Fibroblast of upper back skin (primary cell): Measurements from ENCODE around the gene GPR137B.
A peak's percentile ranks its signal among the peaks of the same experiment; 100 is the strongest.
"Not testable (repeated sequence)": the region's sequence is repeated elsewhere in the genome, so short reads cannot be mapped to it uniquely, and the experiment has no call there.

ENCODE experiments used
- DNase-seq: peaks from one replicate; pipeline ENCODE4 v3.0.0-alpha.2; 2013

GPR137B gene

DNA sequence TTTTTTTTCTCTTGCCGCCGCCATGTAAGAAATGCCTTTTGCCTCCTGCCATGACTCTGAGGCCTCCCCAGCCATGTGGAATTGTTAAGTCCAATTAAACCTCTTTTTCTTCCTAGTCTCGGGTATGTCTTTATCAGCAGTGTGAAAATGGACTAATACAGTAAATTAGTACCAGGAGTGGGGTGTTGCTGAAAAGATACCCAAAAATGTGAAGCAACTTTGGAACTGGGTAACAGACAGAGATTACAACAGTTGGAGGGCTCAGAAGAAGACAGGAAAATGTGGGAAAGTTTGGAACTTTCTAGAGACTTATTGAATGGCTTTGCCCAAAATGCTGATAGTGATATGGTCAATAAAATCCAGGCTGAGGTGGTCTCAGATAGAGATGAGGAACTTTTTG lies 19.4 kb downstream of the GPR137B start:
- not testable (repeated sequence) for DNase-seq

GRCh38 chr1:236163463-236164153 lies 21.3 kb downstream of the GPR137B start:
- DNase-seq: no peak

DNA sequence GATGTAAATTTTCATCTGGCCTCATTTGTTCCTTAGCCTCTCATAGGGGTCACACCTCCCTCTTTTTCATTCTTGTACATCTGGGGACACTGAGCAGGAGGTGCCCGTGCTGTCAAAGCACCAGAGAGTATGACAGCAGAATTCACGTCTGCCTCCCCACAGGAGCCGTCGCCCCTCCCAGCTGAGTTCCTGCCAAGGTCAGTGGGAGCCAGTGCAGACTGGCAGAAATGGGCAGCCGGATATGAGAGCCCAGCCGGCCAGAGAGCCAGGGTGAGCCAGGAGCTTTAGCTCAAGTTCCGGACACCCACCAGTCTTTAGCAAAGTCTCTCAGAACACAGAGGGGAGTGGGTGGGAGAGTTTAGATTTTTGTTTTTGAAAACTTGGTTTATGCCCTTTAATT lies 21.9 kb downstream of the GPR137B start:
- no peak for DNase-seq

DNA sequence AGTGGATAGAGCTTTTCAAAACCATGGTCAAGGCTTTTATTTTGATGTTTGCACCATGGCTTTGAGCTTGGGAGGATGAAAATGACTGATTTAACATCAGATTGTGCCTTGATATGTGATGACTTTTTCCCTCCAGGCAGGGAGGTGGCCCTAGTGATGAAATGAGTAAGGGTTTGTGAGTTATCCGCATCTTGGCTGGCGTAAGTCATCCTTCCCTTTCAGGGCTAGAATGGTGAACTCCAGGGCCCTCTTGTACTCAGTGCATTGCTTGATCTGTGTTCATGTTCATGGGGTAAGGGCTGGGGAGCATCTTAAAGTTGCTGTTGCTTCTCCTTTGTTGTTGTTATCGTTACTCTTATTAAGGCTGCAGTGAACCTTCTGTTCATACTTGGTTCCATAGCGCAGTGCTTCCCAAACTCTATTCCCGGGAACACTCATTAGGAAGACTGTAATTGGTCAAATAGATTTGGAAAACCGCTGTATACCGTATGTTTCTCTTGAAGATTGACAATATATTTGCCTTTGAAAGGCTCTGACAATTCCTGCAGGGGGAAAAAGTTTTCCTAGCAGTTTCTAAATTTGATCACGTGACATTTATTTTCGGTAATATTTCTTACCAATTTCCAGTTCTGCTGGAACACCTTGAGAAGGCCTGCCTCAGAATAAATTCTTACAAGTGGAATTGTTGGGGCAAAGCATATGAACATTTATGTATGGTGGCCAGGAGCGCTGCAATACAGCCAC lies 23.1 kb downstream of the GPR137B start:
- no peak for DNase-seq

- no peak for DNase-seq
These were observed 23.7 kb downstream of the GPR137B start for GRCh38 chr1:236166041-236166440.

DNA sequence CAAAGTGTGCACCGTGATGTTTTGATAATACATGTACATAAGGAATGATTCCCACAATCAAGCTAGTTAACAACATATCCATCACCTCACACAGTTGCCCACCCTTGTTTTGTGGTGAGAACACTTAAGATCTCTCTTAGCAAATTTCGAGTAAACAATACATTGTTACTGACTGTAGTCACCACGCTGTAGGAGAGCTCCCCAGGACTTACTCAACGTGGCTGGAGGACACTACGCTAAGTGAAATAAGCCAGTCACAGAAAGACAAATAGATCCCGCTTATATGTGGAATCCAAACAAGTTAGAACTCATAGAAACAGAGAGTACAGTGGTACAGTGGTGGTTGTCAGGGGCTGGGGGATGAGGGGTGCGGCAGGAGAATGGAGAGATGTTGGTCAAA lies 24.8 kb downstream of the GPR137B start:
- no peak for DNase-seq

DNA sequence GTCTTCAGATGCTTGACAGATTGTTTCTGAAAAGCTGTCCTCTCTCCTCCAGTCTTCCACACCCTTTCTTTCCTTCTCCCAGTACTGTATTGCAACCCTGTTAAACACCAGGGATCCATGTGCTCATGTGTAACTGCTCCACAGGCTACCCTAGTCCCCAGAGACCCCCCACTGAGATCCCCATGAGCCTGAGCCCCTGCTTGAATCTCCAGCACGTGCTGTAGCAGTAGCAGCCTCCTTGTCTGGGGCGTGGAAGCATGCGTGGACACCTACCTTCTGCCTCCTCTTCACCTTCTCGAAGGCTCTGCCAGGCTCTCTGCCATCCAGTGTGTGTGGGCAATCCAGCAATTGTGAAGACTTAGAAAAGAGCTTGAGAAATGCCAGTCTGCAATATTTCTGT lies 25.2 kb downstream of the GPR137B start:
- DNase-seq: no peak

DNA sequence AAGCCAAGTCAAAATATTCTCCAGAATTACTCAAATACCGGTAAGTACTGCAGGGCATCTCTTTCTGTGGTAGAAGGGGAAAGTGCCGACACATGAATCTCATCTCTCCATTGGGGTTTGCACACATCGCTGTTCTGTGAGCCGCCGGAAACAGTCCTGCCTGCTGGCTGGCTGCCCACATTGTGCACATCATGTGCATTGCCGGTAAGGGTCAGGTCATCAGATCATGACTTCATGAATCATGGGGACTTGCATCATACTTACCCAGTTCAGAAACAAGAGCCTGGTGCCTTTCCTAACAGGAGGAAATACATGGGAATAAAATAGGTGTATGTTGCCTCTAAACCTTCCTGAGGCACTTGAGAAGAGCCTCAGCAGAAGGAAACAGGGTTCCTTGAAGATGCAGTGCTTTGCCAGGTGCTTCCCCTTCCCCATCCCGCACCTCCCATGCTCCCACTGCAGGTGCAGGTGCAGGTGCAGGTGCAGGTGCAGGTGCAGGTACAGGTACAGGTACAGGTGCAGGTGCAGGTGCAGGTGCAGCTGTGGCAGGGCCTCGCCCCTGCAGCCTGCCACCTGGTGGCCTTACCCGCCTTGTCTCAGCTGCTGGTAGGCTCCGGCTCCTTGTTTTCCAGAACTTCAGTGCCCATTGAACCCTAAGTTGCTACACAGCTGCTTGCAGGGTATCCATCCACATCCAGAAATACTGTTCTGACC lies 26.5 kb downstream of the GPR137B start:
- peak; percentile 18 for DNase-seq

DNA sequence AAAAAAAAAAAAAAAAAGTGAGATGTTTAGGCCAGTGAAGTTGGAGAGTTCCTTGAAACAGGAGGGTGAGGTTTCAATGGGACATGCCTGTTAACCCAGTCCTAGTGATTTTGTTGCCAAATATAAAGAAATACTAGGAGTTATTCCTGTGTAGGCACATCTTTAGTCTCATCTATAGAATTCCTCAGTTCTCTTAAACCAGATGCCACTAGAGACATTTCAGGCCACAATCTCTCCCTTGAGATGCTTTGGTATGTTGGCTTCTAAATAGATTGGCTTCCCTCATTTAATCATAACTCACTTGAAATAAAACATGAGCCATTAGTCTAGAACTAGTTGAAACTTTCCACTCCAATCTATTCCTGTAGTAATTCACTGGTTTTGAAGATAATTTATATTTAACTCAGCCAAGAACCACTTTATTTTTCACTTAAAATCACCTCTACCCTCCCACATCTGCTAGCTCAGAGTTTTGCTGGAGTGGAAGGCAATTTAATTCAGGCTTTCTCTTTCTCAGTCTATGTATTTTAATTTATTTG lies 29.8 kb downstream of the GPR137B start:
- peak; percentile 76 for DNase-seq

GRCh38 chr1:236173174-236173767 lies 30.9 kb downstream of the GPR137B start:
- DNase-seq: no peak

- DNase-seq: no peak
These were observed 33.5 kb downstream of the GPR137B start for GRCh38 chr1:236175642-236176336.

GRCh38 chr1:236176337-236177336 lies 34.3 kb downstream of the GPR137B start:
- DNase-seq: no peak

DNA sequence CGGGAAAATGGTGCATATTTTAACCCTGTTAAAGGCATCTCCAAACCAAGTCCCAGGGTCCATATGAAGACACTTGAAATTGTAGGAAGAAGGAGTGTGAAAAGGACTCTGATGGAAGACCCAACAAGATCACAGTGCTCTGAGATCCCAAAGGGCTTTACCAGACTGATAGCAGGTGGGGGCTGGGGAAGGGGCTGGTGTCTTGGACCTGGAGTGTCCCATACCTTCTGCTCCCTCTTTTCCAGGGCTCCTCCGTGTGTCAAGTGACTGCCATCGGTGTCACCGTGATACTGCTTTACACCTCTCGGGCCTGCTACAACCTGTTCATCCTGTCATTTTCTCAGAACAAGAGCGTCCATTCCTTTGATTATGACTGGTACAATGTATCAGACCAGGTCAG lies 37.3 kb downstream of the GPR137B start:
- no peak for DNase-seq

DNA sequence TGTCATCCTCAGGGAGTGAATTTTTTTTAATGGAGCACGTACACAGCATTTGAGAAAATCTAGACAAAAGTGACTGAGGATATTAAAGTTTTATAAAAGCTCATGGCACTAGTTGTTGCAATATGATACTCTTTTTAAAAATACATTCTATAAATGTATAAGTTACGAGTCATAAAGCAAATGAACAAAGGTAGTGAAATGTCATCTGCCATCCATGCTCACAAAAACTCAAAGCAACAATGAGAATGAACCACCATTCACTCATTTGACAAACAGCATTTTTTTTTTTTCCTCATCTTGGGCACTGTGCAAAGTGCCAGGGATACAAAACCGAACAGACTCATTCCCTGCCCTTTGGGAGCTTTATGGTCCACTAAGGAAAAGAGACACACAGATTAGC lies 38.7 kb downstream of the GPR137B start:
- DNase-seq: peak; percentile 46

DNA sequence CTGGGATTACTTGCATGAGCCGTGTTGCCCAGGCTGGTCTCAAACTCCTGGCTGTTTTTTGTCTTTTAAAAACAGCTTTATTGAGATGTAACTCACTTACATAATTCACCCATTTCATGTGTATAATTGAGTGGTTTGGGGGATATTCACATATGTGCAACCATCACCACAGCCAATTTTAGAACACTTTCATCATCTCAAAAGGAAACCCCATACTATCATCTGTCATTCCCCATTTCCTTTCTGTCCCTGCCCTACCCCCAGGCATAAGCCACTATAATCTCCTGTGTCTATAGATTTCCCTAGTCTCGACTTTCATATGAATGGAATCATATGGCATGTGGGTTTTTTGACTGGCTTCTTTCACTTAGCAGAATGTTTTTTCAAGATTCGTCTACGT lies 43.3 kb downstream of the GPR137B start:
- DNase-seq: no peak

DNA sequence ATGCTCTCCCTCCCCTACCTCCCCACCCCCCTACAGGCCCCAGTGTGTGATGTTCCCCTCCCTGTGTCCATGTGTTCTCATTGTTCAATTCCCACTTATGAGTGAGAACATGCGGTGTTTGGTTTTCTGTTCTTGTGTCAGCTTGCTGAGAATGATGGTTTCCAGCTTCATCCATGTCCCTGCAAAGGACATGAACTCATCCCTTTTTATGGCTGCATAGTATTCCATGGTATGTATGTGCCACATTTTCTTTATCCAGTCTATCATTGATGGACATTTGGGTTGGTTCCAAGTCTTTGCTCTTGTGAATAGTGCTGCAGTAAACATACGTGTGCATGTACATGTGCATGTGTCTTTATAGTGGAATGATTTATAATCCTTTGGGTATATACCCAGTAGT lies 44.1 kb downstream of the GPR137B start:
- not testable (repeated sequence) for DNase-seq

DNA sequence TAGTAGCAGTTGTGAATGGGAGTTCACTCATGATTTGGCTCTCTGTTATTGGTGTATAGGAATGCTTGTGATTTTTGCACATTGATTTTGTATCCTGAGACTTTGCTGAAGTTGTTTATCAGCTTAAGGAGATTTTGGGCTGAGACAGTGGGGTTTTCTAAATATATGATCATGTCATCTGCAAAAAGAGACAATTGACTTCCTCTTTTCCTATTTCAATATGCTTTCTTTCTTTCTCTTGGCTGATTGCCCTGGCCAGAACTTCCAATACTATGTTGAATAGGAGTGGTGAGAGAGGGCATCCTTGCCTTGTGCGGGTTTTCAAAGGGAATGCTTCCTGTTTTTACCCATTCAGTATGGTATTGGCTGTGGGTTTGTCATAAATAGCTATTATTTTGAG lies 45.7 kb downstream of the GPR137B start:
- not testable (repeated sequence) for DNase-seq

GRCh38 chr1:236193184-236193583 lies 50.8 kb downstream of the GPR137B start:
- no peak for DNase-seq

DNA sequence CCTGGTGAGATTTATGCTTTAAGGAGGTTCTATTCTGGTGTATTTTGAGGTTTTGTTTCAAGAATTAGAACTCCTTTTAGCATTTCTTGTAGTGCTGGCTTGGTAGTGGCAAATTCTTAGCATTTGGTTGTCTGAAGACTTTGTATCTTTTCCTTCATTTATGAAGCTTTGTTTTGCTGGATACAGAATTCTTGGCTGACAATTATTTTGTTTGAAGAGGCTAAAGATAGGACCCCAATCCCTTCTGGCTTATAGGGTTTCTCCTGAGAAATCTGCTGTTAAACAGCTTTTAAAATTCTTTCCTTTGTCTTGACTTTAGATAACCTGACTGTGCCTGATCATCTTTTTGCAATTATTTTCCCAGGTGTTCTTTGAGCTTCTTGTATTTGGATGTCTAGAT lies 58.6 kb downstream of the GPR137B start:
- no peak for DNase-seq

DNA sequence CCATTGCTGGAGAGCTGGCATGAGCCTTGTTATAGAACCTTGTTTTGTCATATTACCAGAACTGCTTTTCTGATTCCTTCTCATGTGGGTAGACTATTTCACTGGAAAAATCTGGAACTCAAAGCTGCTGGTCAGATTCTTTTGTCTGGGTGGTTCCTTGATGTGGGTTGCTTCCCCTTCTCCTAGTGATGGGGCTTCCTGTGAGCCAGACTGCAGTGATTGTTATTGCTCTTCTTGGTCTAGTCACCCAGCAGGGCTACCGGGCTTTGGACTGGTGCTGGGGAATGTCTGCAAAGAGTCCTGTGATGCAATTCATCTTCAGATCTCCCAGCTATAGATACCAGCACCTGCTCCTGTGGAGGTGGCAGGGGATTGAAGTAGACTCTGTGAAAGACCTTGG lies 59.4 kb downstream of the GPR137B start:
- DNase-seq: no peak

GRCh38 chr1:236204039-236204438 lies 61.7 kb downstream of the GPR137B start:
- DNase-seq: no peak
